K562 (cell line): ENCODE data around the gene SLC4A1. TPM values are rescaled to one million over a fixed set of nuclear protein-coding genes. Genes with fewer than 3 reads are reported as not detected.

ENCODE experiments used
- BCLAF1 ChIP-seq, 2 experiments: fragments of 450-650 bp in 1 of 2; IDR thresholded peaks; 2 replicates each; pipeline ENCODE4 v1.6.1; 2011 to 2017; ENCODE audit warnings: low read depth in 2 of 2, antibody characterized with exemption in 1 of 2, borderline replicate concordance in 1 of 2, low read length in 1 of 2, mild to moderate bottlenecking in 1 of 2, mixed read lengths in 1 of 2; ENCODE audit not compliant: control insufficient read depth in 1 of 2
- CAMTA2 ChIP-seq: fragments of 250-450 bp; sonication (Bioruptor Pico); conservative IDR thresholded peaks from 2 replicates; pipeline ENCODE4 v1.5.1; 2022
- CC2D1A ChIP-seq: fragments of 450-650 bp; IDR thresholded peaks from 2 replicates; pipeline ENCODE4 v1.6.1; 2017; ENCODE audit warnings: mild to moderate bottlenecking
- CGGBP1 ChIP-seq: fragments of 250-450 bp; sonication (Bioruptor Pico); IDR thresholded peaks from 2 replicates; pipeline ENCODE4 v1.9.0; 2021; ENCODE audit warnings: mild to moderate bottlenecking
- CUX1 ChIP-seq: fragments of 200-800 bp; sonication (Bioruptor generic); IDR thresholded peaks from 2 replicates; pipeline ENCODE4 v1.6.1; 2016; ENCODE audit warnings: missing genetic modification characterization, missing compliant biosample characterization
- ETV1 ChIP-seq: fragments of 450-650 bp; conservative IDR thresholded peaks from 2 replicates; pipeline ENCODE4 v1.6.1; 2016; ENCODE audit warnings: missing genetic modification characterization, control low read depth, low read depth, missing compliant biosample characterization
- EZH2 ChIP-seq: IDR thresholded peaks from 2 replicates; pipeline ENCODE4 v1.6.1; 2012; ENCODE audit warnings: low read depth, mild to moderate bottlenecking, inconsistent platforms, low read length, borderline replicate concordance
- HDAC6 ChIP-seq: IDR thresholded peaks from 2 replicates; pipeline ENCODE4 v1.6.1; 2012; ENCODE audit warnings: low read depth, mild to moderate bottlenecking, control low read depth, inconsistent platforms, low read length, moderate library complexity
- MCM7 ChIP-seq, 2 experiments: fragments of 450-650 bp; IDR thresholded peaks; 2 replicates each; pipeline ENCODE4 v1.6.1; 2016 to 2018
- NBN ChIP-seq: fragments of 450-650 bp; IDR thresholded peaks from 2 replicates; pipeline ENCODE4 v1.6.1; 2016; ENCODE audit warnings: low read depth, mild to moderate bottlenecking
- SP1 ChIP-seq: sonication (generic); formaldehyde crosslinking; IDR thresholded peaks from 2 replicates; pipeline ENCODE4 v1.8.1; 2022; ENCODE audit warnings: mild to moderate bottlenecking, missing genetic modification reagents
- TCFL5 ChIP-seq: fragments of 250-450 bp; sonication (Bioruptor Pico); conservative IDR thresholded peaks from 2 replicates; pipeline ENCODE4 v1.6.1; 2021; ENCODE audit warnings: mild to moderate bottlenecking, moderate library complexity, matching md5 sums
- USF1 ChIP-seq: sonication (generic); formaldehyde crosslinking; IDR thresholded peaks from 2 replicates; pipeline ENCODE4 v1.9.0; 2022; ENCODE audit warnings: mild to moderate bottlenecking, missing genetic modification reagents
- ZNF445 ChIP-seq: fragments of 250-450 bp; sonication (Bioruptor Pico); IDR thresholded peaks from 2 replicates; pipeline ENCODE4 v1.4.0; 2020; ENCODE audit warnings: low read depth, mild to moderate bottlenecking, moderate library complexity
- ZNF449 ChIP-seq: fragments of 250-450 bp; sonication (Bioruptor Pico); IDR thresholded peaks from 2 replicates; pipeline ENCODE4 v1.8.0; 2022; ENCODE audit warnings: moderate library complexity, mild to moderate bottlenecking, inconsistent platforms
- polyA plus RNA-seq, 8 experiments: library from polyadenylated mRNA; depleted of rRNA in 4 of 8; stranded (reverse) in 5 of 8; unstranded in 3 of 8; fragments of >200 nt; fragmentation: Nextera tagmentation in 2 of 8; fragmentation: Illumina TruSeq in 1 of 8; extraction: Ambion mirVana in 2 of 8; extraction: Trizol in 1 of 8; gene quantifications; 2 replicates each; pipeline versions ENCODE4 v1.2.1 to v1.2.3, GENCODE V29; 2011 to 2014; ENCODE audit warnings: inconsistent platforms in 1 of 8, missing spikeins in 1 of 8
- total RNA-seq, 7 experiments: library from RNA; depleted of rRNA in 6 of 7; stranded (reverse); fragments of >200 nt in 6 of 7; fragmentation: Illumina TruSeq in 2 of 7; extraction: Trizol in 2 of 7; gene quantifications; 2 replicates each; pipeline versions ENCODE4 v1.2.1 to v1.2.3, GENCODE V29; 2011 to 2021; ENCODE audit warnings: low replicate concordance in 1 of 7

SLC4A1 gene
- total and polyA plus RNA-seq, 9 of the 15 experiments (the other 6 are each of a cell fraction or from before 2014, with no cell fraction given), result 0.14 to 1.00 (median 0.53) TPM

GRCh38 chr17:44210342-44211192 lies 57.4 kb downstream of the SLC4A1 start (continued):
- TF ChIP-seq USF1 (CRISPR knock-in tag) (peak; percentile 63), MCM7 (IDR thresholded peaks at IDR 0.05) (no peak), BCLAF1 (IDR thresholded peaks at IDR 0.05; ENCODE audit: borderline replicate concordance in 1 of 2, control insufficient read depth in 1 of 2, low read depth in 2 of 2, low read length in 1 of 2) (peak in 1 of 2 experiments; percentile 86; a peak in 1 of 4 replicates), ZNF449 (CRISPR knock-in tag) (no peak), ETV1 (tag) (0 out of 2 replicates have a peak, but pooled peaks have one; percentile 31), EZH2 (no peak), CGGBP1 (CRISPR knock-in tag) (0 out of 2 replicates have a peak, but pooled peaks have one; percentile 20), CUX1 (CRISPR knock-in tag) (0 out of 2 replicates have a peak, but pooled peaks have one; percentile 42), NBN (peak; percentile 35; the same call in 1 of the 2 replicates), CC2D1A (no peak; the same call in 1 of the 2 replicates), TCFL5 (CRISPR knock-in tag) (no peak), SP1 (CRISPR knock-in tag) (peak; percentile 62; the same call in 1 of the 2 replicates), ZNF445 (CRISPR knock-in tag) (no peak), HDAC6 (no peak), CAMTA2 (no peak)
